HG03159 (cell line): ENCODE measurements around the gene TNS4.

ENCODE experiments used
- ATAC-seq: cut with Tn5 transposase; IDR thresholded peaks from one replicate; pipeline ENCODE4 v1.9.1; 2021; ENCODE audit warnings: mild to moderate bottlenecking, moderate library complexity; ENCODE audit not compliant: unreplicated experiment

Gene TNS4

DNA sequence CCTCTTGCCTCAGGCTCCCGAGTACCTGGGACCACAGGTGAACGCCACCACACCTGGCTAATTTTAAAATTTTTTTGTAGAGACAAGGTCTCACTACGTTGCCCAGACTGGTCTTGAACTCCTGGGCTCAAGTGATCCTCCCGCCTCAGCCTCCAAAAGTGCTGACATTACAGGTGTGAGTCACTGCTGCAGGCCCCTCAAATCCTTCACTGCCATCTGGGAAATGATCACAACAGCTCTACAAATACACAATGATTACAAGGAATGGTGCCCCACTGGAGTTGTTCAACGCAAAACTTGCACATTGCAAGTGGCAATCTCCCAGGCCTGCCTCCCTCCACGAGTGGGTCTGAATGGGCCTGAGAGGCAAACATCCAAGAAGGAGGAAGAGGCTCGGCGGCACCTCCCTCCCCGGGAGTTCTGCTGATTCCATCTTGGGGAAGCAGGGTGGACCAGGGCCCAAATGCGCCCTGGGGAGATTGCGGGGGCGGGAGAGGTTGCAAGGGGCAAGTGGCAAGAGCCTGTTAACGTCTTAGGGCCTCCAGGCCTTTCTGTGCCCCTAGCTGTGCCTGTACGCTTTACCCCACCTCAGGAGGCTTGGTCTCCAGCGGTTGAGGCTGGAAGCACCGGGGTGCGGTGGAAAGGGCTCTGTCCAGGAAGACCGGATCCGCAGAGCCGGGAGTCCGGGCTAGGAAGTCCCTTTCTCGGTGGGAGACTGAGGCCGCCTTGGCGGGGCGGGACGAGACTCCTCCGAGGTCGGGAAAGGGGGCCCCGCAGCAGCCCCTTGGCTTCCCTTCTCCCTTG lies 58.8 kb downstream of the TNS4 start:
- no peak for ATAC-seq

DNA sequence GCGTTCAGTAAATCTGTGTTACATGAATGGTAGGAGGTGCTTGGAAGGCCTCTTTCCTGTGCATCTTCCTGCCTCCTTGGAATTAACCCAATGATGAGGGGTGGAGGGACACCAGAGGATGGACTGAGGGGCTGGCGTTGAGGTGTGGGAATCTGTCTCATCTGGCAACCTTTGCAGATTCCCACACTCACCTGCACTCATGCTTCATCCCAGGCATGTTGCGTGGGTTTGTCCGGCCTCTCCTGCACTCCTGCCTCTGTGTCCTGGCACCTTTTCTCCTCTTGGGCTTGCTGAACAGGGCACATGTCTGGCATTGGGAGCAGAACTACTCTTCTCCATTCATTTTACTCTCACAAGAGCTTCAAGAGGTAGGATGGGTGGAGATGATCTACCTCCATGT lies 61.3 kb downstream of the TNS4 start:
- ATAC-seq = no peak

DNA sequence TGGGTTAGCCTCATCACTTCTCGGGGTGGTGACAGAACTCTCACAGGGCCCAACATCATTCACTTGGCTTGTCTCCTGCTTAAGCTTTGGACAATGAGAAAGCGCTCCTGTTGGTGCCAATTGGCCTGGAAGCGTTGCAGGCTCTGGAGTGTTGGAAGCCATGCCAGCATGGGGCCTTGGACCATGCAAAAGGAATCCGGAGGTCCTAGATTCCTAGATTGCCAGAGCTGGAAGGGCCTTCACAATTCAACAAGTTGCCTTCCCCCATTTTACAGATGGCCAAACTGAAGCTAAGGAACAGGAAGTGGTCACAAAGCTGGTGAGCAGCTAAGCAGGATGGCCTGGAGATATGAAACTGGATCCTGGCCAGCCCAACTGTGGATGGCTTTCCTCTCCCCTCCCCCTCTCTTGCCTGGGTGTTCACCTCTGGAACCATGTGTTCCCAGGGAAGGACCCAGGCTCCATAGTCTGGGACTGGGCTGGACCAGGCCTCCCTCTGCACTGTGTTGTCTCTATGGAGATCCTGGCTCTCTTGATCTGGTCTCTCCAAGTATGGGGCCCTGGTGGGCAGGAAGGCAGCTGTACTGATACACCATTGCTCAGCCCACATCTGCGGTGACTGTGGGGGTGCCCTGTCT lies 64.2 kb downstream of the TNS4 start:
- no peak for ATAC-seq

GRCh38 chr17:40436636-40437035 lies 64.8 kb downstream of the TNS4 start:
- no peak for ATAC-seq

GRCh38 chr17:40433551-40434415 lies 67.6 kb downstream of the TNS4 start:
- no peak for ATAC-seq

GRCh38 chr17:40432864-40433528 lies 68.4 kb downstream of the TNS4 start:
- ATAC-seq = no peak

- no peak for ATAC-seq
Observed at GRCh38 chr17:40431231-40431602, 70.2 kb downstream of the TNS4 start.

DNA sequence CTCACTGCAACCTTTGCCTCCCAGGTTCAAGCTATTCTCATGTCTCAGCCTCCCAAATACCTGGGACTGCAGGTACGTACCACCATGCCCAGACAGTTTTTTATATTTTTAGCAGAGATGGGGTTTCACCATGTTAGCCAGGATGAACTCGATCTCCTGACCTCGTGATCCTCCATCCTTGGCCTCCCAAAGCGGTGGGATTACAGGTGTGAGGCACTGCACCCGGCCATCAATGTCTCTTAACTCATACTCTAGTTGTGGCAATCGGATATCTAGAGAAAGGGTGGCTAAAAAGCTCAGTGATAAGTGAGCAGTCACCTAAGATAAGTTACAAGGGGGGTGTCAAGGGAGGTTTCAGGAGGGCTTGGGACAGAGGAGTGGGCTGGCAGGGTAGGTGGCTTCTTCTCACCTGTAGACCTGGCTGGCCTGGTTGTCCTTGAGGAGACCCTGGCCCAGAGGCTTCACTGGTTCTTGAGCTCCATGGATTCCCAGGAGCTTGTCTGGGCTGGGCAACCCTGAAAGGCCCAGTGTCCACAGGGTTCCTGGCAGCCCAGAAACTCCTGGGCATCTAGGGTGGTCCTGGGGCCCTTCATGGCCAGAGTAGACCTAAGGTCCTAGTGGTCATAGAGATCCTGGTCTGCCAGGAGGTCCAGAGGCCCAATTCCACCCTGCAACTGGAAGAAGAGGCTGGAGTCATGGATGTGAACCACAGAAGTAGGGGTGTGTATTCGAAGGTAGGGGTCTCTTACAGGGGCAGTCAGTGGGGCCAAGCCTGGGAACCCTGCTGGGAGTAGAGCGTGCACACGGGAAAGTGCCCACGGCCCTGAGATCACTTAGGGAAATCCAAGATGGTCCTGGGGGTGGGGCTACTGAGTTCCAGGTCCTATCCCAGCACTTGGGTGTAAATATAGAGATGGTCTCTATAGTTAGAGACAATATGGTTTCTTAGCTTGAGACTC lies 70.9 kb downstream of the TNS4 start:
- no peak for ATAC-seq

GRCh38 chr17:40427002-40427491 lies 74.4 kb downstream of the TNS4 start:
- ATAC-seq = no peak
